OCI-LY7 (cell line): ENCODE data around the gene RETREG2. TPM values are rescaled to one million over a fixed set of nuclear protein-coding genes. Genes with fewer than 3 reads are reported as not detected.

Source experiments
- BruUV-seq: library from RNA; stranded (reverse); fragments of 400-500 nt; replicated peaks from 2 replicates; lab custom pipeline; 2021; lab: Mats Ljungman, UMichigan
- CTCF ChIA-PET: fragments of 300-600 bp; sonication (Branson Sonifier 250); formaldehyde crosslinking; loops from one replicate; lab custom pipeline; 2022; ENCODE audit warnings: antibody characterized with exemption; ENCODE audit not compliant: unreplicated experiment; lab: Charles Lee
- POLR2A ChIA-PET: fragments of 300-600 bp; sonication (Branson Sonifier 250); formaldehyde crosslinking; loops from one replicate; lab custom pipeline; 2022; ENCODE audit warnings: antibody characterized with exemption; lab: Charles Lee
- DNase-seq: peaks from one replicate; pipeline ENCODE4 v3.0.0-alpha.2; 2015; ENCODE audit warnings: low spot score
- H2AFZ ChIP-seq: fragments of 200-600 bp; sonication (generic), shearing (Covaris generic); 2 replicates; pipeline ENCODE4 v1.6.1; 2014; ENCODE audit warnings: mild to moderate bottlenecking, antibody characterized with exemption, low read length, moderate library complexity
- H3K27ac ChIP-seq: fragments of 200-600 bp; sonication (generic); 2 replicates; pipeline ENCODE4 v1.5.1; 2014; ENCODE audit warnings: mixed run types, low read depth, mild to moderate bottlenecking, moderate library complexity, low read length, inconsistent platforms; ENCODE audit not compliant: poor library complexity, severe bottlenecking
- H3K36me3 ChIP-seq: fragments of 200-600 bp; sonication (generic); 2 replicates; pipeline ENCODE4 v1.6.1; 2014; ENCODE audit warnings: mild to moderate bottlenecking, antibody characterized with exemption, low read length, moderate library complexity, mixed read lengths; ENCODE audit not compliant: insufficient read depth
- H3K4me1 ChIP-seq: fragments of 200-600 bp; sonication (generic); 2 replicates; pipeline ENCODE4 v1.5.1; 2014; ENCODE audit warnings: mild to moderate bottlenecking, low read length; ENCODE audit not compliant: insufficient read depth, poor library complexity, severe bottlenecking
- H3K4me2 ChIP-seq: fragments of 200-600 bp; sonication (generic); 2 replicates; pipeline ENCODE4 v1.6.1; 2014; ENCODE audit warnings: mild to moderate bottlenecking, low read length
- H3K4me3 ChIP-seq: fragments of 200-600 bp; sonication (generic); 2 replicates; pipeline ENCODE4 v1.5.1; 2014; ENCODE audit warnings: mild to moderate bottlenecking, low read depth, low read length; ENCODE audit not compliant: poor library complexity, severe bottlenecking
- H3K79me2 ChIP-seq: fragments of 200-600 bp; sonication (generic); 2 replicates; pipeline ENCODE4 v1.6.1; 2016; ENCODE audit warnings: low read depth, mild to moderate bottlenecking, low read length, moderate library complexity, mixed read lengths; ENCODE audit not compliant: insufficient read depth
- H3K9me2 ChIP-seq: fragments of 200-600 bp; sonication (generic); 2 replicates; pipeline ENCODE4 v1.6.1; 2016; ENCODE audit warnings: mild to moderate bottlenecking, low read length, mixed read lengths; ENCODE audit not compliant: insufficient read depth
- H3K9me3 ChIP-seq: fragments of 200-600 bp; sonication (generic); 2 replicates; pipeline ENCODE4 v1.6.1; 2014; ENCODE audit warnings: mild to moderate bottlenecking, mixed run types, low read length, mixed read lengths
- H4K20me1 ChIP-seq: fragments of 200-600 bp; sonication (generic); 2 replicates; pipeline ENCODE4 v1.6.1; 2014; ENCODE audit warnings: mild to moderate bottlenecking, antibody characterized with exemption, low read length, moderate library complexity, mixed read lengths; ENCODE audit not compliant: insufficient read depth
- CTCF ChIP-seq: fragments of 200-600 bp; sonication (generic); conservative IDR thresholded peaks from 2 replicates; pipeline ENCODE4 v1.5.1; 2014; ENCODE audit warnings: mild to moderate bottlenecking, antibody characterized with exemption, low read length, moderate library complexity, mixed read lengths
- EZH2phosphoT487 ChIP-seq: fragments of 200-600 bp; sonication (generic); IDR thresholded peaks from 2 replicates; pipeline ENCODE4 v1.6.1; 2018; ENCODE audit warnings: low read depth, borderline replicate concordance, mild to moderate bottlenecking, mixed run types, antibody characterized with exemption, low read length, moderate library complexity, mixed read lengths
- intact Hi-C: fragments of 100-400 bp; cut with micrococcal nuclease; formaldehyde crosslinking; loops from one replicate; pipeline ENCODE4 v1.10.0; 2022; ENCODE audit not compliant: unreplicated experiment
- total RNA-seq, 2 experiments: library from RNA; depleted of rRNA in 1 of 2; stranded (reverse); fragments of >200 nt in 1 of 2; shearing (Covaris generic) in 1 of 2; gene quantifications; 2 replicates each; pipeline ENCODE4 v1.2.3, GENCODE V29; 2014 to 2022

Gene RETREG2
- total RNA-seq, 2 experiments from 2014 or later: 59.1 to 74.6 TPM

- Histone ChIP-seq H3K4me2 (peak overlapping the region; percentile 99), H3K4me1 (peaks cover 16% of the 10 kb centered on the region), H3K79me2 (peaks cover 19% of the 10 kb centered on the region; the same call in 1 of the 2 replicates), H3K27ac (no peak overlapping the region), H3K9me2 (no peaks in the 10 kb centered on the region), H2AFZ (peak overlapping the region; percentile 32; the same call in 1 of the 2 replicates), H3K4me3 (peak overlapping the region; percentile 87), H3K36me3 (peaks cover 51% of the 10 kb centered on the region), H4K20me1 (no peaks in the 10 kb centered on the region), H3K9me3 (no peaks in the 10 kb centered on the region)
- POLR2A ChIA-PET: interaction anchor here (0.8 to 6.0 kb wide), 5 partner anchors 20 to 67 kb away, joined by 3 to 28 read pairs (median 3); partner anchors contain the start of gene ZFAND2B
- no peak for DNase-seq
- intact Hi-C loops: no loop called here
- TF ChIP-seq CTCF (no peak), EZH2phosphoT487 (no peak)
- BruUV-seq: no TSS peak
- CTCF ChIA-PET: interaction anchor here (0.6 kb wide), 1 partner anchor 373 kb away, joined by 3 read pairs; no protein-coding TSS in a partner anchor
Measured at GRCh38 chr2:219228041-219228910, 50.2 kb downstream of the RETREG2 start.

GRCh38 chr2:219228911-219229304 lies 50.8 kb downstream of the RETREG2 start:
- Histone ChIP-seq H3K4me3 (peak overlapping the region; percentile 87), H3K9me2 (no peaks in the 10 kb centered on the region), H3K4me2 (peak overlapping the region; percentile 99), H3K4me1 (peaks cover 16% of the 10 kb centered on the region), H3K36me3 (peaks cover 51% of the 10 kb centered on the region), H3K27ac (peak overlapping the region; percentile 76), H4K20me1 (no peaks in the 10 kb centered on the region), H2AFZ (peak overlapping the region; percentile 32; the same call in 1 of the 2 replicates), H3K79me2 (peaks cover 19% of the 10 kb centered on the region; the same call in 1 of the 2 replicates), H3K9me3 (no peaks in the 10 kb centered on the region)
- no TSS peak for BruUV-seq
- DNase-seq: no peak
- intact Hi-C loops: loop anchor here (1.0 kb wide), 6 partner anchors 20 to 159 kb away; partner anchors contain the start of genes DNAJB2, NHEJ1, RETREG2 and ZFAND2B
- no peak for TF ChIP-seq CTCF
- TF ChIP-seq EZH2phosphoT487: no peak
- ChIA-PET CTCF (no interaction called here), POLR2A (interaction anchor here (0.5 to 6.0 kb wide), 9 partner anchors 13 to 166 kb away, joined by 3 to 28 read pairs (median 5); partner anchors contain the start of genes DNPEP, GLB1L, STK16 and TUBA4A)
